Measurements from ENCODE around the gene CSNK2A3.
"Not testable (repeated sequence)": the region's sequence is repeated elsewhere in the genome, so short reads cannot be mapped to it uniquely, and the experiment has no call there.

The CSNK2A3 gene

DNA sequence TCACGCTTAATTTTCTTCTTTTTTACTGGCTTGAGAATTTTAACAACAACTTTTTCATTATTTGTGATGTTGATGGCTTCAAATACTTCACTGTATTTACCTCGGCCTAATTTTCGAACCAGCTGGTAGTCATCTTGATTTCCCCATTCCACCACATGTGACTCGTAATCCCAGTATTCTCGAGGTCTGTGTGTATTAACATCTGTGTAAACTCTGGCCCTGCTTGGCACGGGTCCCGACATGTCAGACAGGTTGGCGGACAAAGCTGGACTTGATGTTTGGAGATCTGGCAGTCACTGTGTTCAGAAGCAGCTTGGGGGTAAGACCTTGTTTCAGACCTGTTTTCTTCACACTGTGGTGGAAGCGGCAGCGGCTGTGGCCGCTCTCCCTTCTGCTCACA lies at the start of gene CSNK2A3:
Gene CSNK2A3, minus strand, starts transcription at position 373 of the 400 bp plus-strand sequence. Its CDS starts 131 bp downstream, at position 242.
- DNase-seq: not testable (repeated sequence)

DNA sequence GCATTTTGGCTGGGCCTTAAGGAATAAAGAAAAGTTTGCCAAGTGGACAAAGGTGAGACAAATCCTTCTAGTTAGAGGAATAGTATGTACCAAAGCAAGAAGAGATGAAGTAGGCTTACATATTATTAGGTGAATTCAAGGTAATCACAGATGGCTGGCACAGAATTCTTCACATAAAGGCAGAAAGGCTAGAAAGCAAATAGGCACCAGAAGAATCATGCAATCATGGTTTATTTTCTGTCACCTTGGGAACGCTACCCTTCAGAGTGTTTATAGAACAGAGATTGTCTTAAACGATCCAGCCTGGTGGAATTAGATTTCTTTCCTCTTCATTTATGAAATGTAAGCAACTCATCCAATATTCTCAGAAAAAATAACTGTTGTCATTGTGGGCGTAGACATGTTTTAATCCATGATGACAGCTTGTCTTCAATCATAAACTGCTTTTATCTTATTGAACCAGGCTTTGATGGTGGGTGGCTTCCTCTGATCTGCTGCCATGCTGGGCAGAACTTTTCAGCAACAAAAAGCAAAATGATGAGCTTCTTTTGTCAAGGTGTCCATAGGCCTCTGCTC lies 49.0 kb upstream of the CSNK2A3 start:
- no peak for DNase-seq

DNA sequence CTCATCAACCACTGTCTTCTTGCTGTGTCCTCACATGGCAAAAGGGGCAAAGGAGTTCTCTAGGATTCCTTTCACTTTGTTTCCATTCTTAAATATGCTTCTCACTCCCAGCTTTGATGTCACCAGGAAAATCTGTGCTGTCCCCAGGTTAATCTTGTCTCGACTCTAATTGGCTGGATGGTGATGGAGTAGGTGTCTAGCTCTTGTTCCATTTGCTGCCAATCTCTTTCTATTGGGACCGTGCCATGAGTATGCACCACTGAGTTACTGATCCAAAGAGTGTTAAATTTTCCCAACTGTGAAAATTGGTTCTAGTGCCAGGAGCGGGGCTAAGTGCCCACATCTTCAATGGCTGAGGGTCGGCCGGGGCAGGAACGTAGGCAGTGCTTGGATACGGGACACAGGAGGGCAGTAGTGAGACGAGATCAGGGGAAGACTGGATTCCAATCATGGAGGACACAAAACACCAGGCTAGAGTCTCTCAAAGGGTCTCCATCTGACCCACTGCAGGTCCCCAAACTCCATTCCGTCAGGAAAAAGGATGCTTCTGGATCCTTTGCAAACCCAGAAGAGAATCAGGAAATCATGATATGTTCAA lies 47.7 kb upstream of the CSNK2A3 start:
- DNase-seq: no peak

DNA sequence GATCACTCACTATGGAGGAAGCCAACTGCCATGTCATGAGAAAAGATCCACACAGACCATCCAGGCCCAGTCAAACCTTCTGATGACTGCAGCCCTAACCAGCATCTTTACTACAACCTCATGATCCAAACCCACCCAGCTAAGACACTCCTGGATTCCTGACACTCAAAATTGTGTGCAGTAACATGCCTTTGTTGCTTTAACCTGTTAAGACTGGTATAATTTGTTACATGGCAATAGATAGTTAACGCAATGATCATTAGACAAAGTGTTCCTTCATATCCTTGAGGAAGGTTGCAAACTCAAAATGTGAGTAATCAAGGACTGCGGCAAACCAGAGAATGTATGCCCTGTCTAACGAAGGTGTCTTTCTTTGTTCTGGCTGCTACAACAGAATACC lies 47.1 kb upstream of the CSNK2A3 start:
- DNase-seq: no peak

DNA sequence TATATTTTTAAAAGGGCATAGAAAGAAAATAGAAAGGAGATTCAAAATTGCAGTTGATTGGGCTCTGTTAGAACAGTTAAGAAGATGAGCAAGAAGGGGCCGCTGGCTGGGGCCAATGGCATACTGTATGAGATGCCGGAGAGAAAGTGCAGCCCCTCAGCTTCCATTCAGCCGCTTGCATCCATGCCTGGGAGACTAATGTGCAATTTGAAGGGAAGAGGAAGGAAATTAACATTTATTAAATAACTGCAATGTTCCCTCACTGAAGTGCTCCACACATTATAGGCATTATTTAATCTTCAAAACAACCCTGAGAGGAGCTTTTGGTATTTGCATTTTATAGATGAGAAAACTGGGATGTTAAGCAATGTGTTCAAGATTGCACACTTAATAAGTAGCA lies 44.7 kb upstream of the CSNK2A3 start:
- no peak for DNase-seq

DNA sequence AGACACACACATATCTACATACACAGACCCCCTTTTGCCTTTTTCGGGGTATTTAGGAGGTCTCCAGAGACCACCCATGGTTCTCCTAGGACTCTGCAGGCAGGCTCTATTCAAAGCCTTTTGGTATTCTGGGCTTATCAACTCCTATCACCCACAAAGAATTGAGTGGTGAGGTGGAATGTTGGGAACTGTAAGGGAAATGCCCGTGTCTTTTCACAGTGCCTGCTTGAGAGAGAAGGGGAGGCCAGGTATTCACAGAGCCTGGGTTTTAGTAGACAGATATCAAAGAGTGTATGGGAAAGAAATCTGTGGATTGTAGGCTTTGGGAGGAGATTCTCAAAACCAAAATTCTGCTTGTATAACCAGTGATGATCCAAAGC lies 44.0 kb upstream of the CSNK2A3 start:
- DNase-seq: no peak

DNA sequence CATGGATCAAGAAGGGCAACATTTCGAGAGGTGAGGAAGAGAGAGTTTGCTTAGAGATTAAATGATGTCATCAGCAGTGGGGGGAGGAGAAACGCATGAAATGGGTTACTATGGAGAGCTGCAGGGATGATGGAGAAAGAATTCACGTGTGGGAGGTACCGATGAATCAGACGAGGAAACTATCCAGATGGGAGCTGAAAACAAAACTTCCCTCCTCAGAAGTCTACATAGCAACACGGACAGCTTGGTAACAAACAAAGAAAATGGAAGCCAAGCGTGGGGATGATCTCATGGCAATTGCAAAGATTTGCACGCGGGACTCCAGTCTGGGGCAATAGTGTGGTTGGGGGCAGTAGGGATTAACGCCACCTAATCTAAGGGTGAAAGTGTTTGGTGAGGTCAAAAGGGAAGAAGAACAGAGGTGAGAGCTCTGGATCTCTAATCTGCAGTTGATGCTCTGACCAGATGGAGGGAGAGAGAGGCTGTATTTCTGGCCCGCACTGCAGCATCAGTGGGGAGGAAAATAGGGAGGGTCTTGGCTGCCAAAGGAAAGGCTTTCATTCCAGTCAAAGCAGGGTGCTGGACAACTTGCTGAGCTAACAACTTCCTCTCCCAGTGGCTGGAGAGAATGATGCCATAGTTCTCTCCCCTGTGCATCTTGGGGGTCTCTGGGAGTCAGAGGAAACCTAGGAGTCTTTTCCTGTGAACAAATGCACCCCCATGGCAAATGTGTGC lies 43.4 kb upstream of the CSNK2A3 start:
- peak in 1 of 2 experiments; percentile 9 for DNase-seq

DNA sequence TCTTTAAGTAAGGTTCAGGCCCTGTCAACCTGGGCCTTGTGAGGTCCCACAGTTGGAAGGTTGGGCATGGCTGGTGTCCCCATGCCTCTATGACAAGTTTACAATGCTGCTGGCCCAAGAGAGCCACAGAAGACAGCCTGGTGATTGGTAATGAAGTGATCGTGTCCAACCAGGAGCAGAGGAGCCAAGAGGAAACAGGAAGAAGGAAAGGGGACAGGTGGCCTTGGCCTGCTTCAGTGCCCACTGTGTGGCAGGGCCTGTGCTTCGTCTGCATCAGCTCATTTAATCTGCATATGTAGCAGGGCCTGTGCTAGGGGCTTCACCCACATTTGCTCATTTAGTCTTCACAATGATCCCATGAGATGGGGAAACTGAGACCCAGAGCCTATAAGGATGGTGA lies 42.1 kb upstream of the CSNK2A3 start:
- no peak for DNase-seq

DNA sequence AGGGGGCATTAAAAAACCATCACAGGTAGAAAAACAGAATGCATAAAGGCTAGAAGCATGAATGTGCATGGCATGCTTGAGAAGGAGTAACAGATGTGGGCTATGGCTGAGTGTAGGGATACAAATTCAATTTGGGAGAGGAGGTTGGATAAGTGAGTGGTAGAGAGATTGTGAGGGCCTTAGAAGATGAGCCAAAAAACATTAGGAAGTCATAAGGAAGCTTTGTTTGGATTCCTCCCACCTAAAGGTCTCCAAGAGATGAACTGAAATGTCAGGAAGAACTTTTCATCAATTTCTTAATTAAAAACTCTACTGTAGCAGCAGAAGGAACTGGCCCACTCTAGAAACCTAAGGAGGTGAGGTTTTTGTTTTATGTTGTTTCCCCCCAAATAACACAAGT lies 41.2 kb upstream of the CSNK2A3 start:
- no peak for DNase-seq

DNA sequence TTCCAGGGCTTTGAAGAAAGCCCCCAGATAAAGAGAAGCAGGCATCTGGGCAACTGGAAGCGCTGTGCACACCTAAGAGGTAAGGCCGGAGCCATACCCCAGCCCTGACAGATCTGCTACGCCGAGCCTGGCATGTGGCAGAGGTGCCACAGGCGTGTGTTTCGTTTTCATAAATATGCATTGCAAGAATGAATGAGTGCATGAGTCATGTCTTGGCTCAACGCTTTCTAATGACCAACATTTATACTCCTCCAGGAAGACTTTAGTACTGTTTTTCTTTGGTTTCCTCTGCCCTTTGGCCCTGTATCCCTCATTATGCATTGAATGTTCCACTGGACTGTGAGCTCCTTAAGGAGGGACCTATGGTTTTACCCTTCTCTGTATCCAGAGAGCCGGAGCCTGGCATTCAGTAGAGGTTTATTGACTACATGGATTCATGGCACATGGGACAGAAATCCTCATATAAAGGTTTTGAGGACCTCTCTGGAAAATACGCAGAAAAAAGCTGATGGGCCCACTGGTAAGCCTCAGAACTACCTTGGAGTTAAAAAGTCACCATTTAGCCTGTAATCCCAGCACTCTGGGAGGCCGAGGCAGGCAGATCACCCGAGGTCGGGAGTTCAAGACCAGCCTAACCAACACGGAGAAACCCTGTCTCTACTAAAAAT lies 38.9 kb upstream of the CSNK2A3 start:
- DNase-seq: no peak

DNA sequence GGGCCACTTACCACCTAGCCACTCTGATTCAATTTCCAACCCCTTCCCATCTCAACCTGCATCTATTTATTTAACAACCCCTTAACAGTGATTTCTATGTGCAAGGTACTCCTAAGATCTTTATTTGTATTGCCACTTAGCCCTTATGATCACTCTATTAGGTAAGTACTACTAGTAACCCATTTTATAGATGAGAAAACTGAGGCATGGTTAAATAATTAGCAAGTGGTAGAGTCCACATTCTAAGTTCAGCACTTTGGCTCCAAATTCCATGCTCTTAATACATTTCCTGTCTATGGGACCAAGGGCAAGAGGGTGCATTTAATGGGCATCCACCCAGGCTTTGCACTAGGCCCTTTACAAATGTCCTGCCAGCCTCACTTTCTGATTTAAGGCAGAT lies 38.1 kb upstream of the CSNK2A3 start:
- no peak for DNase-seq

DNA sequence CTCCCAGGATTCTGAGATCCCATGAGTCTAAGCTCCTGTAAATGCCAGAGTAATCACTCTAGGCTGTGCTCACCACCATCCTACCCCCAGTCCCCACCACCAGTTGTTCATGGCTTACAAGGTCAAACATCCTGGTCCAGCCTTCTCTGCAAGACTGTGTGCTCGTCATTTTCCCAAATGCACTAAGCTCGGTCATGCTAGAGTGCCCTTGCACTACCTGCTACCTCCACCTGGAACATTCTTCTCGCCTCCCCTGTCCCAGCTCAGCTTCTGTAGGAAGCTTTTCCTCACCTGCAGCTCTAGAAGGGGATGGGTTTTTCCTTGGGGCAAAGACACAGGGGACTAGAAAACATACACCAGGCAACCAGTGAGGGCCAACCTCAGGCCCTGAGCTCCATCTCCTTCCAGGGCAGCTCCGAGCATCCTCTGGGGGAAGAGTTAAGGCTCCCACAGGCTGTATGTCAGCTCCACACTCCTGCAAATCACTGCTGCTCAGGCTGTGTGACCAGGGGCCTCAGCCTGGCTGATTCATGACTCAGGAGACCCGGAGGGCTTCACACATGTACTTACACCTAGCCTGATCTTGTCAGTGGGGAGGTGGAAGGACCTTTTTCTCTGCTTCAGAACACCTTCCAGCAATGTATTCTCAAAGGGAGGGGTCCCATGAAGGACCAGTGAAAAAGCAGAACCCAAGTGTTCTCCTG lies 37.2 kb upstream of the CSNK2A3 start:
- no peak for DNase-seq

DNA sequence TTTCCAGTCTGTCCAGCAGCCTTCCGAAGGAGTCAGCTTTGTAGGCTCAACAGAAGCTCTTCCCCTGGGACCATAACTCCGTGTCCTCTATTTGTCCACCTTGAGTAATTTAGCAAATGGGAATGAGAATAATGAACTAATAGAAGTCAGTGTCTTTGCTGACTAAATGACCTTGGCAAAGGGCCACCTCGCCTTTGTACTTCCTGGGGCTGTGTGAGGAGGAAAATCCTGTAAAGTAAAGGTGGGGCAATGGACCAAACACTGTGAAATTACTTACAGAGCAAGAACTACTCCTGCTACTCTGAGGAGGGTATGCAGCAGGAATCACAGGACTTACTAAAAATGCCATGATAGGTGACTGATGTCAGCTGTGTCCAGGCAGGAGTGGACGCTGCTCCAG lies 36.2 kb upstream of the CSNK2A3 start:
- DNase-seq: no peak

DNA sequence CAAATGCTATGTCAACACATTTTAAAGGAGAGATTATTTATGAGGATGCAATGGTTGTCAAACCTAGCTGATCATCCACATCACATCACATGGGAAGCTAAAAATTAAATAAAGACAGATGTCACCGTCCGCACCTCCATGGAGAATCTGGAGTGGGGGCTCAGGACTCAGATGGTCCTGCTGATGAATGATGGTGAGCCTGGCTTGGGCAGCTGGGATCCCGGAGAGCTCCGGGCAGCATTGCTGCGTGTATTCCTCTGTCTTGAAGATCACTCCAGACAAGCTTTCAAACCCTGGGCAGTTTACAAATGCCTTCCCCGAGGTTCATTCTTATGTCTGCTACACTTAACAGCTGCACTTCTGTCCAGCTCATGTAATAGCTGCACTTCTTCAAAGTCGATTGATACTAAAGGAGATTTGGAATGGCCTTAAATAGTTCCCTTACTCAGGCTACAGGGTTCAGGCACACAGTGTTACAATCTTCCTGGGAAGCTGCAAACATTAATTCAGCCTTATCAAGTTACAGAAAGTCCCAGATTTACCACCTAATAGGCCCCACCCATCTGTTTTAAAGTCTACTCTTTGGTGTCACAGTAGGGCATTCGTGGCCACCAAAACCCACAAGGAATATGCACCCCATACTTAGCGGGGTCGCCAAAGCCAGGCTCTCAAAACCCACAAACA lies 34.7 kb upstream of the CSNK2A3 start:
- DNase-seq: peak; percentile 11 to 42

DNA sequence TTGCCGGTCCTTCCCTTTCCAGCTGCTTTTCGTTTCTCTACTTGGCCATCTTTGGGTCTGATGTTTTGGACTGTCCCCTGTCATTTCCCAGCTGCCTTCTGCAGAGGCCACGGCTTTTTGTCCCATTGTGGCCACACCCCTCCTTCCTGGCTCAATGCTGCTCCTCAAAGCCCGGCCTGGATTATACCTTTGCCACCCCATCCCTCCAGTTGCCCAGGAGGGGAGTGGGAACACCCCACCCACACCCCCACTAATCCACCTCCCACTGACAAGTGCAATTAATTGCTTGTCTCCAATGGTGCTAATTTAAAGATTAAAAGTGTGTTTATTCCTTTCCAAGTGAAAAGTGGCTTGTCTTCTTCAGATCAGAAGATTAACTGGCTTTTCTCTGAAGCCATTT lies 34.2 kb upstream of the CSNK2A3 start:
- peak in 1 of 2 experiments; percentile 42 for DNase-seq

DNA sequence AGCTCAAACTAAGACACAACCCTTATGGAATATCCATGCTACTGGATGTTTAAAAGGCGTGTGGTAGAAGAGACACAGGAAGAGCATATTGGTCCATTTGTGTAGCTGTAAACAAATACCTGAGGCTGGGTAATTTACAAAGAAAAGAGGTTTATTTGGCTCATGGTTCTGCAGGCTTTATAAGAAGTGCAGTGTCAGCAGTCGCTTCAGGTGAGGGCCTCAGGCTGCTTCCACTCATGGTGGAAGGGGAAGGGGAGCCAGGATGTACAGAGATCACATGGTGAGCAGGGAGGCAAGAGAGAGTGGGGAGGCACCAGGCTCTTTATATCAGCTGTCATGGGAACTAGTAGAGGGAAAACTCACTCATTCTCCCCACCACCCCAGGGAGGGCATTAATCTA lies 31.8 kb upstream of the CSNK2A3 start:
- DNase-seq: no peak

DNA sequence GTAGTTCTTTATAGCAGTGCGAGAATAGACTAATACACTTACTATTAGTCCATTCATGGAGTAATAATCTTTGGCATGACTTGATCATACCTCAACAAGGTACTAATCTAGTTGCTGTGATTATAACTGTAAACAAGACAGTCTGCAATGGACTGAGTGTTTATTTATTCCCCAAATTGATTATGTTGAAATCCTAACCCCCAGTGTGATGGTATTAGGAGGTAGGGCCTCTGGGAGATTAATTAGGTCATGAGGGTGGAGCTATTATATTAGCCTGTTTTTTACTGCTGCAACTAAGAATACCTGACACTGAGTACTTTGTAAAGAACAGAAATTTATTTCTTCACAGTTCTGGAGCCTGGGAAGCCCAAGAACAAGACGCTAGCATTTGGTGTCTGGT lies 30.9 kb upstream of the CSNK2A3 start:
- DNase-seq: no peak

DNA sequence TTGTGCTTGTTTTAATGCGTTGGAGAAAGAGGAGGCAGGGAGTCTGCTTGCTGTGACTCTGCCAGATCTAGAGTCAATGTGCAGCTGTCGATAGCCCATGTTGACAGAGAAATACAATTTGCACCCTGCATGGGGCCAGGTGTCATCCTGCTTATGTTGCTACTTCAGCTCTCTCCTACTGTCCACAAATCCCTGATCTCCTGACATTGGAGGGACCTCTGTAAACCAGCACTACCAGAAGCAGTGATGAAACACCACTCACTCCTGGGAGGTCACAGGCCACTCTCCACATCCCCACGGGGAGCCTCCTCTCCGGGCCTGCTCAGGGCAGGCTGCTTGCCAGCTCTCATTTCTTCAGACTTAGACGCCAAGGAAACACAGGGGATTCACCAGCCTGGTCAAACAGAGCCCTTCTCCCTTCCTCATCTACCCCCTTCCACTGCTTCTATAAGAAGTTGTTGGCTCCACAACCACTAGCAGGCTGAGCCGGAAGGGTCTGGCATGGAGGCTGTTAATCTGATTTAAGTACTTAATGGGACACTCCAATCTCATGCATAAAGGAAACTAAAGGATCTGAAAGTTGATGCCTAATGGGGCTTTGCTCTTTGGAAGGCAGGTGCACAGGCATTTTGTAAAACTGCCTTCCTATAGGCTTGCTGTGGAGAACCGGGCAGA lies 29.9 kb upstream of the CSNK2A3 start:
- peak; percentile 74 to 87 for DNase-seq

DNA sequence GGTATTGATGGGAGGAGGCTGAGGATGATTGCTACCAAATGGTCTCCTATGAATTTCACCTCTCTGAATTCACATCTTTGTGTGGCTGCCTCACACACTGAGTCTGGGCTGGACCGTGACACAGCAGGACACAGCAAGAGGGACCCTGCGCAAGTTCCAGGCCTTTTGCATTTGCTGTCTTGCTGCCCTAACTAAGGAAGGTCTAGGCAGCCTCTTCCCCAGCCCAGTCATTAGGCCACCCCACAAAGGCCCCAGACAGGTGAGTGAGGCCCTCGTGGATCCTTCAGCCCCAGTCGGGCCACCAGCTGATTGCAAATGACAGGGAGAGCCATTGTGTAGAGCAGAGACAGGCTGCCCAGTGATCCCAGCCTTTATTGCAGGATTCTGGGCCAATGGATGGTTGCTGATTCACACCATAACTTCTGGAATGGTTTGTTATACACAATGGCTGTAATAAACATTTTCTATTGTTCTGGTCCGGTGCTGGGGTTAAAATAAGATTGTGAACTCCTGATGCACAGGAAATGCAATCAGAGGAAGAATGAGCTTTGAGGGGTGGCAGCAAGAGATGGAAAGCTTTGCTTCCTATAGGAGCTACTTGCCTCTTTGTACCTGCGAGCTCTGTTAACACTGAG lies 28.5 kb upstream of the CSNK2A3 start:
- DNase-seq: no peak

DNA sequence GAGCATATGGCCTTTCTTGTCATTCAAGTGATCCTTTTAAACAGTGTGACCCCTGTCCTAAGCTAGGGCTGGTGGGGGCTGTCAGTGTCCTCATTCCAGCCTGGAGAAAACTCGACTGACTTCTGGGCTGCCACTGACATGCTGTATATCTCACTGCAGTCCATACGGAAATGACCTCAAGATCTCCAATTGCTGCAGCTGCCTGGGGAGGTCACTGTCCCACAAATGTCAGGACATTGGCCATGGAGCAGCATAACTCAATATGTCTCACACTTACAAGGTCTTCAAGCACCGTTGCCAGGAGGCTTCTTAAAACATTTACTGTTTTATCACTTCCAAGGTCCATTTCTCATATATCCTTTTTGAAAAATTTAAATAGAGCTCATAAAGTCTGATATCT lies 27.8 kb upstream of the CSNK2A3 start:
- DNase-seq: no peak

DNA sequence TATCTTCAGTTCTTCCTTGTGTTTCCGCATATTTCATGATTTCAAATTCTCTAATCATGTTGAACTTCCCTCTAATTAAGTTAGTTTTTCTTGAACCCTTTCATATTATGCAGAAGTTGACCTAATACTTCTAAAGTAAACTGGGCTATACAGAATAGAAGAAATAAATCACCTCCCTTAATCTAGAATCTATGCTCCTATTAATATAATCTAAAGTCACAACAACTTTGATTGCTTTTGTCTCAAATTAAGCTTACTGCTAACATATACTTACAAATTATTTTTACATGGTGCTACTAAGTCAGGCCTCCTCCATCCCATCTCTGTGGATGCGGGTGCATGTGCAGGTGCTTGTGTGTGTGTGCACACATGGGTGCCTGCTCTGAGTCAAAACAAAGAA lies 27.3 kb upstream of the CSNK2A3 start:
- no peak for DNase-seq

DNA sequence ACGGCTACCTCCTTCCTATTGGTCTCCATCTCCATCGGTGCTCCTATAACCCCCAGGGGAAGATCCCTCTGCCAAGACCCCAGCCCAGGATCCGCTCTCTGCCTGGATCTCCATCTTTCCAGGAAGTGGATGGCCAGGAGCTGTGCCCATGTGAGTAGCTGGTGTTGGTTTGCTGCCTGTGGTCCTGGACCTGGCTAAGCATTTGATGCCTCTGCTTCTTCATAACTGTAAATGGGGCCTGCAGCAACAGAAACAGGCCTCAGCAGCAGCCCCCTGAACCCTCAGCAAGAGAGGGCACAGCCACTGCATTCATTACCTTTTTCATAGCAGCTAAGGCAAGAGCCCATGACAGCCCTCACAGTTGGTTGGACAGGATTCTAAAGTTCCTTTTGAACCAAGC lies 26.6 kb upstream of the CSNK2A3 start:
- DNase-seq: no peak

Measured in NCI-H524 (cell line).